ENCODE measurements around the gene OR2AT4.
"Not testable (repeated sequence)": the region's sequence is repeated elsewhere in the genome, so short reads cannot be mapped to it uniquely, and the experiment has no call there.

OR2AT4 gene

GRCh38 chr11:75072582-75072981, 24.1 kb downstream of the OR2AT4 start:
- no peak overlapping the region for H3K4me3 ChIP-seq
- no peak overlapping the region for H3K27ac ChIP-seq

- Histone ChIP-seq H3K27ac (no peak overlapping the region), H3K4me3 (no peak overlapping the region)
Measured at GRCh38 chr11:75069473-75069872, 27.2 kb downstream of the OR2AT4 start.

- H3K4me3 ChIP-seq: no peak overlapping the region
- no peak overlapping the region for H3K27ac ChIP-seq
Measured at GRCh38 chr11:75068993-75069392, 27.7 kb downstream of the OR2AT4 start.

- Histone ChIP-seq H3K27ac (no peak overlapping the region), H3K4me3 (no peak overlapping the region)
Measured at GRCh38 chr11:75068559-75068958, 28.1 kb downstream of the OR2AT4 start.

GRCh38 chr11:75066061-75066460, 30.6 kb downstream of the OR2AT4 start:
- Histone ChIP-seq H3K4me3 (no peak overlapping the region), H3K27ac (no peak overlapping the region)

GRCh38 chr11:75063741-75064314, 32.8 kb downstream of the OR2AT4 start:
- Histone ChIP-seq H3K27ac (no peak overlapping the region), H3K4me3 (no peak overlapping the region)

- no peak overlapping the region for H3K27ac ChIP-seq
- H3K4me3 ChIP-seq: no peak overlapping the region
Measured at GRCh38 chr11:75059299-75059698, 37.4 kb downstream of the OR2AT4 start.

GRCh38 chr11:75056814-75057213, 39.9 kb downstream of the OR2AT4 start:
- H3K4me3 ChIP-seq: no peak overlapping the region
- H3K27ac ChIP-seq: no peak overlapping the region

- Histone ChIP-seq H3K27ac (no peak overlapping the region), H3K4me3 (no peak overlapping the region)
Measured at GRCh38 chr11:75055511-75055910, 41.2 kb downstream of the OR2AT4 start.

- no peak overlapping the region for H3K27ac ChIP-seq
Measured at GRCh38 chr11:75052457-75052856, 44.2 kb downstream of the OR2AT4 start.

GRCh38 chr11:75051043-75051442, 45.6 kb downstream of the OR2AT4 start:
- no peak overlapping the region for H3K4me3 ChIP-seq
- no peak overlapping the region for H3K27ac ChIP-seq

More at GRCh38 chr11:75052457-75052856, 44.2 kb downstream of the OR2AT4 start:
- H3K4me3 ChIP-seq: no peak overlapping the region

- Histone ChIP-seq H3K27ac (no peak overlapping the region), H3K4me3 (no peak overlapping the region)
Measured at GRCh38 chr11:75050516-75050915, 46.2 kb downstream of the OR2AT4 start.

GRCh38 chr11:75049501-75050266, 47.0 kb downstream of the OR2AT4 start:
- not testable (repeated sequence) for H3K27ac ChIP-seq, H3K4me3 ChIP-seq

- Histone ChIP-seq H3K27ac (no peak overlapping the region), H3K4me3 (no peak overlapping the region)
Measured at GRCh38 chr11:75047191-75047590, 49.5 kb downstream of the OR2AT4 start.

GRCh38 chr11:75046668-75047067, 50.0 kb downstream of the OR2AT4 start:
- not testable (repeated sequence) for H3K4me3 ChIP-seq, H3K27ac ChIP-seq

GRCh38 chr11:75044381-75045170, 52.1 kb downstream of the OR2AT4 start:
- H3K27ac ChIP-seq, H3K4me3 ChIP-seq: not testable (repeated sequence)

GRCh38 chr11:75041821-75042220, 54.9 kb downstream of the OR2AT4 start:
- not testable (repeated sequence) for H3K4me3 ChIP-seq, H3K27ac ChIP-seq

GRCh38 chr11:75041263-75041662, 55.4 kb downstream of the OR2AT4 start:
- H3K27ac ChIP-seq: no peak overlapping the region
- H3K4me3 ChIP-seq: no peak overlapping the region

- Histone ChIP-seq H3K27ac (no peak overlapping the region), H3K4me3 (no peak overlapping the region)
Measured at GRCh38 chr11:75040167-75040770, 56.4 kb downstream of the OR2AT4 start.

- Histone ChIP-seq H3K4me3 (no peak overlapping the region), H3K27ac (no peak overlapping the region)
Measured at GRCh38 chr11:75035911-75036565, 60.6 kb downstream of the OR2AT4 start.

Data from skin epidermis (tissue), 12 donors.